Smooth muscle cell (in vitro differentiated cells): ENCODE results near the gene MRPL52. TPM values are rescaled to one million over a fixed set of nuclear protein-coding genes. Genes with fewer than 3 reads are reported as not detected.

Experiments
- DNase-seq: peaks from one replicate; lab custom pipeline; 2025; ENCODE audit not compliant: unreplicated experiment; lab: John Stamatoyannopoulos, UW
- H2AFZ ChIP-seq: fragments of 200-600 bp; sonication (generic); 2 replicates; pipeline ENCODE4 v1.6.0; 2016; ENCODE audit warnings: antibody characterized with exemption, low read depth, mild to moderate bottlenecking
- H3F3A ChIP-seq: fragments of 200-600 bp; sonication (generic); 2 replicates; pipeline ENCODE4 v1.6.0; 2017; ENCODE audit warnings: antibody characterized with exemption, low read depth
- H3K27ac ChIP-seq: fragments of 200-600 bp; sonication (generic); 2 replicates; pipeline ENCODE4 v1.5.1; 2016; ENCODE audit warnings: low read depth, mild to moderate bottlenecking
- H3K27me3 ChIP-seq: fragments of 200-600 bp; sonication (generic); 2 replicates; pipeline ENCODE4 v1.6.1; 2016; ENCODE audit warnings: low read depth, mild to moderate bottlenecking
- H3K36me3 ChIP-seq: fragments of 200-600 bp; sonication (generic); 2 replicates; pipeline ENCODE4 v1.5.1; 2016; ENCODE audit warnings: low read depth
- H3K4me1 ChIP-seq: fragments of 200-600 bp; sonication (generic); 2 replicates; pipeline ENCODE4 v1.5.1; 2016; ENCODE audit warnings: low read depth
- H3K4me2 ChIP-seq: fragments of 200-600 bp; sonication (generic); 2 replicates; pipeline ENCODE4 v1.6.0; 2016; ENCODE audit warnings: mild to moderate bottlenecking
- H3K4me3 ChIP-seq: fragments of 200-600 bp; sonication (generic); 2 replicates; pipeline ENCODE4 v1.5.1; 2016; ENCODE audit warnings: mild to moderate bottlenecking
- H3K79me2 ChIP-seq: fragments of 200-600 bp; sonication (generic); 2 replicates; pipeline ENCODE4 v1.6.0; 2016; ENCODE audit warnings: low read depth, mild to moderate bottlenecking
- H3K9ac ChIP-seq: fragments of 200-600 bp; sonication (generic); 2 replicates; pipeline ENCODE4 v1.6.0; 2016; ENCODE audit warnings: low read depth
- H3K9me3 ChIP-seq: fragments of 200-600 bp; sonication (generic); replicated peaks from 2 replicates; pipeline ENCODE4 v1.5.1; 2016; ENCODE audit warnings: low read depth
- H4K20me1 ChIP-seq: fragments of 200-600 bp; sonication (generic); 2 replicates; pipeline ENCODE4 v1.6.0; 2016; ENCODE audit warnings: low read depth
- WGBS: methylation state at CpG from one replicate; pipeline ENCODE4 v1.1.7; 2016; ENCODE audit warnings: low lambda C conversion rate; 5-methylcytosine and 5-hydroxymethylcytosine counted together
- polyA plus RNA-seq: library from polyadenylated mRNA; unstranded; fragments of >200 nt; fragmentation: Nextera tagmentation; extraction: Ambion mirVana; gene quantifications from 2 replicates; pipeline ENCODE4 v1.2.1, GENCODE V29; 2016
- total RNA-seq: library from RNA; depleted of rRNA; stranded (reverse); fragments of >200 nt; gene quantifications from 2 replicates; pipeline ENCODE4 v1.2.3, GENCODE V29; 2014
- TF ChIP-seq, protein P1 (sequence below): fragments of 200-600 bp; sonication (generic); IDR thresholded peaks from 2 replicates; pipeline ENCODE4 v1.5.1; 2017; ENCODE audit warnings: borderline replicate concordance, mild to moderate bottlenecking, antibody characterized with exemption; ENCODE audit not compliant: insufficient read depth, poor library complexity, severe bottlenecking

MRPL52 gene
- total and polyA plus RNA-seq, 2 experiments from 2014 or later = 220 to 274 TPM

DNA sequence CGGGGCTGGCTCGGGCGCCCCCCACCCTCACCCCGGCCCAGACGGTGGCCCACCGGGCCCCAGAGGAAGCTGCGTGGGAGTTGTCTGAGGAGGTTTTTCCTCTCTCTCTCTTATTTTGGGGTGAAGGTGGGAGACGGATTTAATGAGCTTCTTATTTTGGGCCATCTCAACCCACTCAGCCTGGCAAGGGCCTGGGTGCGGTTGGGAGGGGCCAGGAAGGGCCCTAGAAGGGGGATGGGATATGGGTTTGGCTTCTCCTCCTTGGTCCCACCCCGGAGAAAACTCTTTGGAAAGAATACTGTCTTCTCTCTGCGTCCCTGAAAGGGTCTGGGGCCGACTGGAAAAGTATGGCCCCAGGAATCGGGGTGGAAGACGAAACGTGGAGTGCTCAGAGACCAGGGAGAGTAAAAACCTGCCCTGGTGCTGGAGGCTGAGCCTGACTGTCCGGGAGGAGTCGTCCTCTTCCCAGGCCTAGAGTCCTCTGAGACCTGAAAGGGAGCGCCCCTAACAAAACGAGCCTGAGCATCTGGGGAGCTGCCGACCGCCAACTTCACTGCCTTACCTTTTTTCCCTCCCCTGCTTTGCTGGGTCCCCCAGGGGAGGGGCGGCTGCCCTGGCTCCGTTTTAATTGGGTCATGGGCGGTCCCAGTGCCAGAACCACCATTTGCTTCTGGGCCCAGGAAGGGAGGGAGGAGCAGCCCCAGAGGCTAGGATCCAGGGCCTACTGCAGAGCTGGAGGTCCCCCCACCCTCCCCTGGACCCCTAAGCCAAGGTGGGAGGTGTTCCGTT, 8.3 kb downstream of the MRPL52 start:
- no peak for DNase-seq
- whole genome bisulfite sequencing = 7% methylated on average over 22 of the region's 25 CpGs
- Histone ChIP-seq H3K4me2 (peak overlapping the region; percentile 95), H3K4me3 (peak overlapping the region; percentile 71), H3K9me3 (no peaks in the 10 kb centered on the region), H3K27ac (peak overlapping the region; percentile 87), H2AFZ (peak overlapping the region; percentile 32), H3F3A (peaks cover 37% of the 10 kb centered on the region), H3K27me3 (no peaks in the 10 kb centered on the region), H3K36me3 (no peaks in the 10 kb centered on the region), H3K4me1 (peaks cover 4% of the 10 kb centered on the region), H4K20me1 (peaks cover 47% of the 10 kb centered on the region), H3K9ac (peak overlapping the region; percentile 96), H3K79me2 (peaks cover 65% of the 10 kb centered on the region)
- TF ChIP-seq, protein P1, sequence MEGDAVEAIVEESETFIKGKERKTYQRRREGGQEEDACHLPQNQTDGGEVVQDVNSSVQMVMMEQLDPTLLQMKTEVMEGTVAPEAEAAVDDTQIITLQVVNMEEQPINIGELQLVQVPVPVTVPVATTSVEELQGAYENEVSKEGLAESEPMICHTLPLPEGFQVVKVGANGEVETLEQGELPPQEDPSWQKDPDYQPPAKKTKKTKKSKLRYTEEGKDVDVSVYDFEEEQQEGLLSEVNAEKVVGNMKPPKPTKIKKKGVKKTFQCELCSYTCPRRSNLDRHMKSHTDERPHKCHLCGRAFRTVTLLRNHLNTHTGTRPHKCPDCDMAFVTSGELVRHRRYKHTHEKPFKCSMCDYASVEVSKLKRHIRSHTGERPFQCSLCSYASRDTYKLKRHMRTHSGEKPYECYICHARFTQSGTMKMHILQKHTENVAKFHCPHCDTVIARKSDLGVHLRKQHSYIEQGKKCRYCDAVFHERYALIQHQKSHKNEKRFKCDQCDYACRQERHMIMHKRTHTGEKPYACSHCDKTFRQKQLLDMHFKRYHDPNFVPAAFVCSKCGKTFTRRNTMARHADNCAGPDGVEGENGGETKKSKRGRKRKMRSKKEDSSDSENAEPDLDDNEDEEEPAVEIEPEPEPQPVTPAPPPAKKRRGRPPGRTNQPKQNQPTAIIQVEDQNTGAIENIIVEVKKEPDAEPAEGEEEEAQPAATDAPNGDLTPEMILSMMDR = no peak

DNA sequence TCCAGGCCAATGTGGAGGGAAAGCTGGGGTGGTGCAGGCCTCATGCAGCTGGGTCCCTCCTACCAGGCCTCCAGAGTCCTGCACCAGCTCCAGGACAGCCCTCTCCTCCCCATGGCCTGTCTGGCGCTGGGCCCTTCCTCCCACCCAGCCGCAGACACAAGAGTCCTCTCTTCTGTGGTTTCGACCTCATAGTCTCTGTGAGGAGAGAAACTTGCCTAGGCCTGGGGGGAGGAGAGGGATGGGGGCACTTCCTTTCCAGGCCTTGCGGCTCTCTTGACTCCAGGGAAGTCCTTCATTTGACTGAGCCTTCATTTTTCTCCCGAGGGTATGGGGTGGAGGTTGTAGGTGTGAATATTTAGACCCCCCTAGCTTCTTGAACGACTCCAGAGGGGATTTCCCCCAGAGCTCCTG, 8.9 kb downstream of the MRPL52 start:
- peak overlapping the region; percentile 87 for H3K27ac ChIP-seq
- TF ChIP-seq, protein P1 = no peak
- peak overlapping the region; percentile 95 for H3K4me2 ChIP-seq
- peak overlapping the region; percentile 71 for H3K4me3 ChIP-seq
- H3K9ac ChIP-seq = peak overlapping the region; percentile 96
- peaks cover 43% of the 10 kb centered on the region for H3F3A ChIP-seq
- H3K4me1 ChIP-seq = peaks cover 4% of the 10 kb centered on the region
- DNase-seq = no peak
- H3K36me3 ChIP-seq = no peaks in the 10 kb centered on the region
- H2AFZ ChIP-seq = no peak overlapping the region
- no peaks in the 10 kb centered on the region for H3K27me3 ChIP-seq
- H4K20me1 ChIP-seq = peaks cover 51% of the 10 kb centered on the region
- peaks cover 71% of the 10 kb centered on the region for H3K79me2 ChIP-seq
- WGBS = 6% methylated on average over 6 of the region's 6 CpGs
- no peaks in the 10 kb centered on the region for H3K9me3 ChIP-seq

- H3K4me1 ChIP-seq = peaks cover 4% of the 10 kb centered on the region
- no peak for DNase-seq
- peaks cover 77% of the 10 kb centered on the region for H3K79me2 ChIP-seq
- H3K27ac ChIP-seq = peak overlapping the region; percentile 87
- no peaks in the 10 kb centered on the region for H3K27me3 ChIP-seq
- TF ChIP-seq, protein P1 = no peak
- H3K4me3 ChIP-seq = peak overlapping the region; percentile 71
- 55% methylated on average over 6 of the region's 6 CpGs for WGBS
- H3K9ac ChIP-seq = peak overlapping the region; percentile 96
- peaks cover 57% of the 10 kb centered on the region for H4K20me1 ChIP-seq
- H3K4me2 ChIP-seq = peak overlapping the region; percentile 95
- no peaks in the 10 kb centered on the region for H3K9me3 ChIP-seq
- H2AFZ ChIP-seq = no peak overlapping the region
- H3F3A ChIP-seq = peaks cover 49% of the 10 kb centered on the region
- H3K36me3 ChIP-seq = no peaks in the 10 kb centered on the region
Measured at GRCh38 chr14:22839159-22839779, 9.6 kb downstream of the MRPL52 start.
